Hindlimb muscle (tissue), 1 donor: ENCODE results near the gene SLIT1. TPM values are rescaled to one million over a fixed set of nuclear protein-coding genes. Genes with fewer than 3 reads are reported as not detected.

ENCODE experiments used
- DNase-seq: peaks from one replicate; pipeline ENCODE4 v3.0.0-alpha.2; 2013
- polyA plus RNA-seq: library from polyadenylated mRNA; unstranded; fragments of 120-200 nt; gene quantifications from one replicate; pipeline ENCODE4 v1.2.1, GENCODE V29; 2013; ENCODE audit not compliant: insufficient read length

The SLIT1 gene
- polyA plus RNA-seq, 1 donor, result 1.3 TPM

DNA sequence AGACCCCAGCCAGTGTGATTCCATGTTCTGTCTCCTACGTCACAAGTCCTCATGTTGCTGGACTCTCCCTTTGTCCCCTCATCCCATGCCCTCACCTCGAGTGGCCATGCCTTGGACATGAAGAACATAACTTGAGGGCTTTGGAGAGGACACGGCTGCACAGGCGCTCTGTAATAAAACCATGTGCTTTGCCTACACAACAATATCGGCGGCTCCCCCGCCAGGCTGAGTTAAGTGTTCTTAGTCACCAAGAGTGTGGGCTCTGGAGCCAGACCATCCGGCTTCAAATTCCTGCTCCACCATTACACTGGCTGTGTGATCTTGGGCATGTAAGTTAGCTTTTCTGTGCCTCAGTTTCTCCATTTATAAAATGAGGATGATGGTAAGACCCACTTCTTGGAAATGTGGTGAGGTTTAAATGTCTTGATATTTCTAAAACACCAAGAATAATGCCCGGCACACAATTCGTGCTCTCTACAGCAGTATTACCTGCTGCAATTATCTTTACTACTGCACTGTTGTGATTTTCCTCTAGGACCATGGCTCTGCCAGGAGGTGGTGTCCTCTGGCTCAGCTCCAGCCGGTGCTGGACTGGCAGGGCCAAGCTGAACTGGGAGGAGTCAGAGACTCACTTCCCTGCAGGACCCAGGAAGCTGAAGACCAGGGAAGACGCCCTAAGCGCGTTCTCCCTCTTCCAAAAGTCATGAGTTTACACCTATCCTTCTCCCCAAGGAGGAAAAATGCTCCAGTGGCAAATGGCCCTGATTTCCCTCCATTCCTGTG, 15.7 kb downstream of the SLIT1 start:
- no peak for DNase-seq

- no peak for DNase-seq
Observed at GRCh38 chr10:97169063-97169462, 16.7 kb downstream of the SLIT1 start.

GRCh38 chr10:97168645-97169044, 17.1 kb downstream of the SLIT1 start:
- DNase-seq, result no peak

DNA sequence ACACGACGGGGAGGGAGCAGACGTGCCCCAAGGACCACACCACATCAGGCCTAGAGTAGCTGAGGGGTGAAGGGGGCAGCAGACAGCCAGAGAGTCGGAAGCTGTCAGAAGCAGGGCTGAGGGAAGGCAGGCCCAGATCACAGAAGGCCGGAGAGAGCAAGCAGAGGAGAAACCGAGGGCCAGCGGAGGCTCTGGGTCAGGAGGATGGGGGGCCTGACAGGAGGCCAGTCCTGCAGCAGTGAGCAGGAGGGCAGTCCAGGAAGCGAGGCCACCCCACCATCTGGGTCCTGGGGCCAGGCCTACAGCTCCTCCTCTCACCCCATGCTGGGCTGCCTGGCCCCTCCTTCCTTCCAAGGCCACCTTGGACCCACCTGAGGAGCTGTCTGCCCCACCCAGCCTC, 20.3 kb downstream of the SLIT1 start:
- DNase-seq, result no peak

- DNase-seq, result no peak
Observed at GRCh38 chr10:97163781-97164501, 21.8 kb downstream of the SLIT1 start.

DNA sequence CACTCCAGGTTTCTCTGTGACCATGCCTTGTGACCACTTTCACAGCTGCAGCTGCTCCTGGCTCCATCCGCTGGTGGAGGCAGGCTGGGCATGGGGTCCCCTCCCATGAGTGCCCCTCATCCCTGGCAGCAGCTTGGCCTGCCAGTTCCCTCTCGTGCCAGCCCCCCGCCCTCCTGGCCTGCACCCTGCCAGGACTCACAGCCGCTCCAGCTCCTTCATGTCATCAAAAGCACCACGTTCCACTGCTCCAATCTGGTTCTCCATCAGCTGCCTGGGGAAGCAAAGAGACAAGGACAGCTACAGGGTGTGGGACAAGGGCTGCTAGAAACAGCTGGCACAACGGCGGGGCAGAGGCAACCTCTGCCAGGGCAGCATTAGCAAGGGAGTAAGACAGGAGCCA, 22.6 kb downstream of the SLIT1 start:
- DNase-seq, result no peak

GRCh38 chr10:97159646-97160305, 26.0 kb downstream of the SLIT1 start:
- no peak for DNase-seq

DNA sequence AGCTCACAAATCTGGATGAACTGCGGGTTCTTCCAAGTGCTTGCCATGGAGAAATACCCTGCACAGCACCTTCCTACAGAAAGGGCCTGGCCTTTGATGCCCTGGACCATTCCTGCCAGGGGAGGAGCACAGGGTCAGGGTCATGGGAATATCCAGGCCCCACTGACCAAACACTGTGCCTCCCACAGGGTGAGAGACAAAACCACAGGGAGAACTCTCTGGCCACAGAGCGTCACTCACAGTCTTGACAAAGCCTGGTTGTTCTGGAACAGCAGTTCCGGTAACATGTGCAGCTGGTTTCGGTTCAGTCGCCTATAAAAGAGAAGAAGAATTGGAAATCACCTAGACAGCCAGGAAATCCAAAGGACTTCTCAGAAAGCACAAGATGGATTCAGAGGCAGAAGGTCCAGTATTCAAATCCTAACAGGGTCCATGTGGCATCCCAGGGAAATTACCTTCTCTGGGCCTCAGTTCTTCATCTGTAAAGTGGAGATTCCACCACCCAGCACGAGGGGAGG, 28.1 kb downstream of the SLIT1 start:
- DNase-seq, result no peak

DNA sequence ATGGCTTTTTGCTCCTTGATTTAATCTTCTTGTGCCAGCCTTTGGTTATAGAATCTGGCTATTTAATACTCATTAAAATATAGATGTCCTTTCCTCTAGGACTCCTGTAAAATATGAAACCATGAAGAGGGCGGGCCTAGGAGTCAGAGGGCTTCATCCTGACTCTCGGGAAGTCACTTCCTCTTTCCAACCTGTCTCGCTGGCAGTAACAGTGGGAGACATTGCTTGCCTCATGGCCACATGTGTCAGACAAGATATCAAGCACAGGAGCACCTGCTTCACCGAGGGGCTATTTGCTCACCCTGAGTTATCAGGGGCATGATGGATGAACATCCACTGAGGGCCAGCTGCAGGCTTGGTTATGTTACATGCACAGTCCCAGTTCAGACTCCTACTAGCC, 31.0 kb downstream of the SLIT1 start:
- DNase-seq, result no peak

DNA sequence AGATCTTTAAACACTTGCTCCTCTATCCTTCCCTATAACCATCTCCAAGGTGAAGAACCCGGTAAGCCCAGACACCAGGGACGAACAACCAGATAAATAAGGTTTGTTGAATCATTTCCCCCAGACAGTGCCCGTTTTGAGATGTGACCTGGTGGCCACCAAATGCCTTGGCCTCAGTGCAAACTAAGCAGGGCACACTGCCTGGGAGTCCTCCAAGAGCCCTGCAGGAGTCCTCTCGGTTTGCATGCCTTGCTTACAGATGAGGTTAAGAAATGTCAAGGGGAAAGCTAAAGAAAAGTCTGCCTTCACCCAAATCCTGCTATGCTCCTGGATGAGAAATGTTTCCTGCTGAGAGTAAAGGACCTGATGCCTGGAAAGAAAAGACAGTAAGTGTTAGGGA, 31.6 kb downstream of the SLIT1 start:
- DNase-seq, result no peak

GRCh38 chr10:97153270-97153850, 32.4 kb downstream of the SLIT1 start:
- DNase-seq, result no peak

DNA sequence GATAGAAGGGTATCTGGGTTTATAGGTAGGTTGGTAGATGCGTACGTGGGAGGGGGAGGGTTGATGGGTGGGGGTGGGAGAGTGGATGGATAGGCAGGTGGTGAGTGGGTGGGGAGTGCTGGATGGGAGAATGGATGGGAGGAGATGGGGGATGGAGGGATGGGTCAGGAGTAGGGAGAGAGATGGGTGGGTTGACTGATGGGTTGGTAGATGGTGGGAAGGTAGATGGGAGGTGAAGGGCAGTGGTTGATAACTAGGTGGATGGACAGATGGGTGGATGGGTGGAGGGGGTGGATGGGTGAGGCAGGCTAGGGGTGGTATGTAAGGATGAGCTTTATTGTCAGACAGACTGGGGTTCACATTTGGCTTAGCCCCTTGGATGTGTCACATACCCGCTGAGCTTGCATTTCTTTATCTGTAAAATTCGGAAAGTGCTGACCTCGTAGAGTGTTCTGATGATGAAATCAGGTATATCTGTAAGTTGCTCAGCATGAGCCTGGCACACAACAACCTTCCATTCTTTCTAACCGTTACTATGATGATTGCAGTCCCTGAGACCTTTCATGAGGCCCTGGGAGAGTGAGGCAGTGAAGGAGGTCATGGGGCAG, 34.3 kb downstream of the SLIT1 start:
- DNase-seq, result no peak

DNA sequence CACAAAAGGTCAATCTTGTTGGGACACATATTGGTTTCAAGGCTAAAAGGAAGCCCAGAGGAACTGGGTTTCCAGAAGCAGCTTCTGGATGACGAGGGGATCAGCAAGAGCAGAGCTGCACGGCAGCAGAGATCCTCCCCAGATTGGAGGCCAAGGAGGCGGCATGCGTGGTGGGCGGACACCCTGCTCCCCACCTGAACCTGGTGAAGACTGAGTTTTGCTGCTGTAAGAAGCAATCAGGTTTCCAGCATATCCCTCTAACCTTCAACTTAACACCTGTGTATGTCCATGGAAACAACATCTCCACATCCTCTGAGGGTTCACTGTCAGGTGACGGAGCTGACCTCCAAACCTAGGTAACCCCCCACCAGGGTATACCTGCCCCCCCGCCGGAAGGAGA, 35.1 kb downstream of the SLIT1 start:
- DNase-seq, result no peak

DNA sequence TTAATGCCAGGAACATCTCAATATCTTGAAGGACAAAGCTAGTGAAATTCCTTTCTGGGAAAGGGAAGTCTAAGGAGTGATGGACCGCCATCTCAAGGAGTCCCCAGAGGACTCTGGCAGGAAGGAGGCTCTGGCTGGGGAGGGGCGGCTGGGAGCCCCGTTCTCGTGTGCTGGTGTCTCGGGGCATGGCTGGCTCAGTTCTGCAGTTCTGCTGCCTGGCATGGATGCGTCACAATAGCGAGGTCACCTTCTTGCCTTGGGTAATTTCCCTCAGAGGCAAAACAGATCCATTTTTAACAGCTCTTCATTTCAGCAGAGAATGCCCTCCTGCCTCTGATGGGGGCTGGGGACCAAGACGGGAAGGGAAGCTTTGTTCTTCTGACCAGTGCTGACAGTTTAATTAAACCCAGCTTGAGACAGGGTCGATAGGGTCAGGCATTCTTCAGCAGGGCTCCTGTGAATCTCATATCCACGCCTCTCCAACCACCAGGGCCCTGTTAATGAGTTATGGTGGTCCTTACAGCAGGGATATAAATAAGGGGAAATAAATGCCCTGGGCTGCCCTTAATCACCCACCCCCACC, 35.7 kb downstream of the SLIT1 start:
- DNase-seq, result no peak

- no peak for DNase-seq
Observed at GRCh38 chr10:97149079-97149531, 36.7 kb downstream of the SLIT1 start.

- DNase-seq, result no peak
Observed at GRCh38 chr10:97144297-97144696, 41.5 kb downstream of the SLIT1 start.

GRCh38 chr10:97142834-97143233, 42.9 kb downstream of the SLIT1 start:
- DNase-seq, result no peak

DNA sequence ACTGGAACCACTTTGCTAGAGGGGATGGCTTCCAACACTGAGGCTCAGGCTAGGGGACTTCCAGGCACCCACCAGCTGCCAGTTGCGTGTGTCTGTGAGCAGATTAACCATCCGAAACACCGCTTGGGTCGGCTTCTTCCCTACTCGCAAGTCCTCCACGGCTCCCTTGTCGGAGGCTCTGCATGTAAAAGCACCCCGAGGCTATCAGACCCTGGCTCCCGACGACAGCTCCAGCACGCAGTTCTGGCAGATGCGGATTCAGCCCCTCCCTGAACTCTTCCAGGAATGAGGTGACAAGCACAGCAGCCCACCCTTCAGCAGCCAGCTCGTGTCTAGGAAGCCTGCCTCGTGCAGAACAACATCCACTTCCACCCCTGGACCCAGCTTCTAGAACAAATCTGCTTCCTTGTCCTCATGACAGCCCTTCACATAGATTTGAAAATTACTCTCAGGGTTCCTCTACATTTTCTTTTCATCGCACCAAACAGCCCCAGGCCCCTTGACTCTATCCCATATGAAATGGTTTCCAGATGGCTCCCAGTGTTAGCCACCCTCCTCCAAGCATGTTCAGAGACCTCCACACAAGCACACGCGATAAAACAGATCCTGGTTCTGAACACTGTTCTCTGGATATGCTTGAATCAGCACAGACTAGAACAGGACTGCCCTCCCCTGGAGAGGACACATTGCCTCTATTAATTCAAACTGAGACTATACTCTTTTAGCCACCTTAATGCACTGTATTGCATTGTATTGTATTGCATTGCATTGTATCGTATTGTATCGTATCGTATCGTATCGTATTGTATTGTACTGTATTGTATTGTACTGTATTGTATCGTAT, 44.6 kb downstream of the SLIT1 start:
- DNase-seq, result no peak

- no peak for DNase-seq
Observed at GRCh38 chr10:97140049-97140846, 45.5 kb downstream of the SLIT1 start.

GRCh38 chr10:97139651-97140048, 46.1 kb downstream of the SLIT1 start:
- no peak for DNase-seq
